ENCODE results near the gene SORBS1. TPM values are rescaled to one million over a fixed set of nuclear protein-coding genes. Genes with fewer than 3 reads are reported as not detected.

SORBS1 gene
- total RNA-seq, 1 experiment from 2014 or later: 39.9 TPM

GRCh38 chr10:95530561-95530960, 30.6 kb downstream of the SORBS1 start:
- ATAC-seq: no peak
- H3K36me3 Mint-ChIP-seq: no peaks in the 10 kb centered on the region
- CTCF ChIA-PET: interaction anchor here (0.8 kb wide), 1 partner anchor 85 kb away, joined by 3 read pairs; no protein-coding TSS in a partner anchor
- POLR2A ChIA-PET: no interaction called here
- TF ChIP-seq ZNF121 (CRISPR knock-in tag; IDR thresholded peaks at IDR 0.05): no peak
- TF ChIP-seq PRRX2 (CRISPR knock-in tag; IDR thresholded peaks at IDR 0.05): no peak
- TF ChIP-seq MYBL2 (CRISPR knock-in tag; IDR thresholded peaks at IDR 0.05): no peak
- no peaks in the 10 kb centered on the region for H3K27me3 Mint-ChIP-seq (ENCODE audit: low read depth)
- DNase-seq (ENCODE audit: low spot score): no peak
- no peaks in the 10 kb centered on the region for H3K9me3 Mint-ChIP-seq
- peak overlapping the region; percentile 12; the same call in 1 of the 2 replicates for H3K27ac Mint-ChIP-seq
- H3K4me3 Mint-ChIP-seq: no peak overlapping the region
- peaks cover 50% of the 10 kb centered on the region for H3K4me1 Mint-ChIP-seq

- H3K9me3 Mint-ChIP-seq: no peaks in the 10 kb centered on the region
- H3K36me3 Mint-ChIP-seq: no peaks in the 10 kb centered on the region
- H3K4me3 Mint-ChIP-seq: no peak overlapping the region
- peak overlapping the region; percentile 11; the same call in 1 of the 2 replicates for H3K27ac Mint-ChIP-seq
- no peaks in the 10 kb centered on the region for H3K27me3 Mint-ChIP-seq (ENCODE audit: low read depth)
- ATAC-seq: no peak
- ChIA-PET CTCF (no interaction called here), POLR2A (no interaction called here)
- no peak for TF ChIP-seq KAT7 (CRISPR knock-in tag; IDR thresholded peaks at IDR 0.05; ENCODE audit: borderline replicate concordance)
- no peak for TF ChIP-seq ZNF121 (CRISPR knock-in tag; IDR thresholded peaks at IDR 0.05)
- no peak for TF ChIP-seq PREB (CRISPR knock-in tag; IDR thresholded peaks at IDR 0.05; ENCODE audit: borderline replicate concordance)
- TF ChIP-seq ZNF317 (CRISPR knock-in tag; IDR thresholded peaks at IDR 0.05; ENCODE audit: borderline replicate concordance, low read depth): no peak
- TF ChIP-seq ATF3 (CRISPR knock-in tag; conservative IDR thresholded peaks at IDR 0.05): no peak
- TF ChIP-seq E2F1 (CRISPR knock-in tag; IDR thresholded peaks at IDR 0.05): no peak
- no peak for TF ChIP-seq ZNF416 (CRISPR knock-in tag; IDR thresholded peaks at IDR 0.05)
- no peak for TF ChIP-seq CREM (CRISPR knock-in tag; IDR thresholded peaks at IDR 0.05)
- TF ChIP-seq FOXK1 (CRISPR knock-in tag; IDR thresholded peaks at IDR 0.05): no peak
- no peak for TF ChIP-seq TEAD1 (CRISPR knock-in tag; IDR thresholded peaks at IDR 0.05)
- TF ChIP-seq ETV6 (CRISPR knock-in tag; IDR thresholded peaks at IDR 0.05): no peak
- TF ChIP-seq JUN (CRISPR knock-in tag; IDR thresholded peaks at IDR 0.05): no peak
- TF ChIP-seq ZMAT4 (CRISPR knock-in tag; IDR thresholded peaks at IDR 0.05): no peak
- TF ChIP-seq RELA (CRISPR knock-in tag; IDR thresholded peaks at IDR 0.05; ENCODE audit: borderline replicate concordance): no peak
- no peak for TF ChIP-seq PRRX2 (CRISPR knock-in tag; IDR thresholded peaks at IDR 0.05)
- TF ChIP-seq ZNF425 (CRISPR knock-in tag; conservative IDR thresholded peaks at IDR 0.05): no peak
- TF ChIP-seq CTCF (IDR thresholded peaks at IDR 0.05): no peak
- DNase-seq (ENCODE audit: low spot score): no peak
- peaks cover 50% of the 10 kb centered on the region for H3K4me1 Mint-ChIP-seq
These were observed 31.1 kb downstream of the SORBS1 start for GRCh38 chr10:95530029-95530428.

Measured in WTC11 (cell line).